WTC11 (cell line): Measurements from ENCODE around the gene OR4K1.

ENCODE experiments used
- CDX4 ChIP-seq: fragments of 250-450 bp; sonication (Bioruptor Pico); IDR thresholded peaks from 2 replicates; pipeline ENCODE4 v1.9.0; 2021; ENCODE audit warnings: moderate library complexity, mild to moderate bottlenecking, inconsistent platforms, borderline replicate concordance
- CTCF ChIP-seq: fragments of 200-600 bp; IDR thresholded peaks from 2 replicates; pipeline ENCODE4 v1.8.0; 2022; ENCODE audit warnings: antibody characterized with exemption
- NFATC4 ChIP-seq: fragments of 250-450 bp; sonication (Bioruptor Pico); IDR thresholded peaks from 2 replicates; pipeline ENCODE4 v1.9.0; 2021; ENCODE audit warnings: mild to moderate bottlenecking
- NFYB ChIP-seq: sonication (generic); formaldehyde crosslinking; conservative IDR thresholded peaks from 2 replicates; pipeline ENCODE4 v1.8.0; 2022; ENCODE audit warnings: low read depth, missing genetic modification reagents
- NR2C2 ChIP-seq: sonication (generic); formaldehyde crosslinking; IDR thresholded peaks from 2 replicates; pipeline ENCODE4 v1.8.0; 2022; ENCODE audit warnings: mild to moderate bottlenecking, missing genetic modification reagents
- PRRX2 ChIP-seq: fragments of 250-450 bp; sonication (Bioruptor Pico); IDR thresholded peaks from 2 replicates; pipeline ENCODE4 v1.8.0; 2021; ENCODE audit warnings: mild to moderate bottlenecking
- RELA ChIP-seq: sonication (generic); formaldehyde crosslinking; IDR thresholded peaks from 2 replicates; pipeline ENCODE4 v1.8.1; 2022; ENCODE audit warnings: missing genetic modification reagents, mild to moderate bottlenecking, borderline replicate concordance
- SMAD3 ChIP-seq: sonication (generic); formaldehyde crosslinking; IDR thresholded peaks from 2 replicates; pipeline ENCODE4 v1.8.0; 2022; ENCODE audit warnings: missing genetic modification reagents, mild to moderate bottlenecking, borderline replicate concordance
- SP1 ChIP-seq: sonication (generic); formaldehyde crosslinking; conservative IDR thresholded peaks from 2 replicates; pipeline ENCODE4 v1.8.1; 2022; ENCODE audit warnings: missing genetic modification reagents
- USF1 ChIP-seq: sonication (generic); formaldehyde crosslinking; IDR thresholded peaks from 2 replicates; pipeline ENCODE4 v1.8.0; 2022; ENCODE audit warnings: mild to moderate bottlenecking, missing genetic modification reagents
- TF ChIP-seq, protein P1 (sequence below): sonication (generic); formaldehyde crosslinking; IDR thresholded peaks from 2 replicates; pipeline ENCODE4 v1.8.1; 2022; ENCODE audit warnings: low read depth, missing genetic modification reagents, borderline replicate concordance
- TF ChIP-seq, protein P2 (sequence below): sonication (generic); formaldehyde crosslinking; IDR thresholded peaks from 2 replicates; pipeline ENCODE4 v1.8.1; 2022; ENCODE audit warnings: mild to moderate bottlenecking, moderate library complexity, missing genetic modification reagents

DNA sequence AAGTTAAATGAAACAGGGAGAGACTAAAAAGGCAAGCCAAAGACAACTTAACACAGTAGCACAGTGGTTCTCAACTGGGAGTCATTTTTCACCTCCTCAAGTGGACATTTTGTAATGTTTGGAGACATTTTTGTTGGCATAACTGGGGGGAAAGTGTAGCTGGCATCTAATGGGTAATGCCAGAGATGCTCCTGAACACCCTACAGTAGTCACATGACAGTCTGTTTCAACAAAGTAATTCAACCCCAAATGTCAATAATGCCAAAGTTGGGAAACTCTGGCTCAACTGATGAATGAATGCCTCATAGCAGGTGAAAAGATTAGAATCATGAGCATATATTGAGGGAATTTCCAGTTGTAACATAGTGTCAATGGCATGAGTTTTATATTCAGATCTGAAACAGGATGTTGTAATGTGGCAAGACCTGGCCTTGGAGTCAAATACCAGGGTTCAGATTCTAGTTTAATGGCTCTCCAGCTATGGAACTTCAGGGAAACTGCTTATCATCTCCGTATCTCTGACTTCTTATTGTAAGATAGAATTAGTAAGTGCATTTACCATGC, 12.7 kb upstream of the OR4K1 start:
- TF ChIP-seq CTCF = no peak
- TF ChIP-seq SP1 (CRISPR knock-in tag) = no peak
- no peak for TF ChIP-seq PRRX2 (CRISPR knock-in tag)
- TF ChIP-seq CDX4 (CRISPR knock-in tag) = no peak
- TF ChIP-seq, protein P1, sequence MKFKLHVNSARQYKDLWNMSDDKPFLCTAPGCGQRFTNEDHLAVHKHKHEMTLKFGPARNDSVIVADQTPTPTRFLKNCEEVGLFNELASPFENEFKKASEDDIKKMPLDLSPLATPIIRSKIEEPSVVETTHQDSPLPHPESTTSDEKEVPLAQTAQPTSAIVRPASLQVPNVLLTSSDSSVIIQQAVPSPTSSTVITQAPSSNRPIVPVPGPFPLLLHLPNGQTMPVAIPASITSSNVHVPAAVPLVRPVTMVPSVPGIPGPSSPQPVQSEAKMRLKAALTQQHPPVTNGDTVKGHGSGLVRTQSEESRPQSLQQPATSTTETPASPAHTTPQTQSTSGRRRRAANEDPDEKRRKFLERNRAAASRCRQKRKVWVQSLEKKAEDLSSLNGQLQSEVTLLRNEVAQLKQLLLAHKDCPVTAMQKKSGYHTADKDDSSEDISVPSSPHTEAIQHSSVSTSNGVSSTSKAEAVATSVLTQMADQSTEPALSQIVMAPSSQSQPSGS = no peak
- TF ChIP-seq USF1 (CRISPR knock-in tag) = no peak
- TF ChIP-seq, protein P2, sequence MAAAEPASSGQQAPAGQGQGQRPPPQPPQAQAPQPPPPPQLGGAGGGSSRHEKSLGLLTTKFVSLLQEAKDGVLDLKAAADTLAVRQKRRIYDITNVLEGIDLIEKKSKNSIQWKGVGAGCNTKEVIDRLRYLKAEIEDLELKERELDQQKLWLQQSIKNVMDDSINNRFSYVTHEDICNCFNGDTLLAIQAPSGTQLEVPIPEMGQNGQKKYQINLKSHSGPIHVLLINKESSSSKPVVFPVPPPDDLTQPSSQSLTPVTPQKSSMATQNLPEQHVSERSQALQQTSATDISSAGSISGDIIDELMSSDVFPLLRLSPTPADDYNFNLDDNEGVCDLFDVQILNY (CRISPR knock-in tag) = no peak
- no peak for TF ChIP-seq SMAD3 (CRISPR knock-in tag)
- TF ChIP-seq NR2C2 (CRISPR knock-in tag) = no peak
- TF ChIP-seq NFYB (CRISPR knock-in tag) = no peak
- TF ChIP-seq NFATC4 (CRISPR knock-in tag) = no peak
- no peak for TF ChIP-seq RELA (CRISPR knock-in tag)
